HG02798 (cell line): ENCODE results near the gene GAS2L1.
"Not testable (repeated sequence)": the region's sequence is repeated elsewhere in the genome, so short reads cannot be mapped to it uniquely, and the experiment has no call there.

Source experiments
- ATAC-seq: cut with Tn5 transposase; IDR thresholded peaks from one replicate; pipeline ENCODE4 v1.9.1; 2021; ENCODE audit warnings: mild to moderate bottlenecking; ENCODE audit not compliant: unreplicated experiment, poor library complexity

Gene GAS2L1

GRCh38 chr22:29339381-29340235, 33.2 kb downstream of the GAS2L1 start:
- no peak for ATAC-seq

- ATAC-seq, result no peak
Measured at GRCh38 chr22:29340566-29340965, 34.1 kb downstream of the GAS2L1 start.

- no peak for ATAC-seq
Measured at GRCh38 chr22:29341056-29341848, 34.8 kb downstream of the GAS2L1 start.

GRCh38 chr22:29341849-29342127, 35.3 kb downstream of the GAS2L1 start:
- no peak for ATAC-seq

GRCh38 chr22:29342177-29342576, 35.7 kb downstream of the GAS2L1 start:
- ATAC-seq, result no peak

GRCh38 chr22:29342577-29343312, 36.3 kb downstream of the GAS2L1 start:
- no peak for ATAC-seq

GRCh38 chr22:29343313-29343805, 36.9 kb downstream of the GAS2L1 start:
- no peak for ATAC-seq

- no peak for ATAC-seq
Measured at GRCh38 chr22:29344137-29344536, 37.7 kb downstream of the GAS2L1 start.

- not testable (repeated sequence) for ATAC-seq
Measured at GRCh38 chr22:29344889-29345288, 38.4 kb downstream of the GAS2L1 start.

GRCh38 chr22:29345932-29346331, 39.5 kb downstream of the GAS2L1 start:
- ATAC-seq, result no peak

- ATAC-seq, result no peak
Measured at GRCh38 chr22:29346659-29347058, 40.2 kb downstream of the GAS2L1 start.

- no peak for ATAC-seq
Measured at GRCh38 chr22:29348041-29348440, 41.6 kb downstream of the GAS2L1 start.

GRCh38 chr22:29348956-29349355, 42.5 kb downstream of the GAS2L1 start:
- ATAC-seq, result no peak

- ATAC-seq, result no peak
Measured at GRCh38 chr22:29351042-29351441, 44.6 kb downstream of the GAS2L1 start.

GRCh38 chr22:29351891-29352290, 45.4 kb downstream of the GAS2L1 start:
- no peak for ATAC-seq

GRCh38 chr22:29352778-29353177, 46.3 kb downstream of the GAS2L1 start:
- no peak for ATAC-seq

GRCh38 chr22:29353286-29353685, 46.8 kb downstream of the GAS2L1 start:
- no peak for ATAC-seq

GRCh38 chr22:29353860-29354259, 47.4 kb downstream of the GAS2L1 start:
- no peak for ATAC-seq

- ATAC-seq, result not testable (repeated sequence)
Measured at GRCh38 chr22:29357193-29357890, 50.9 kb downstream of the GAS2L1 start.

- no peak for ATAC-seq
Measured at GRCh38 chr22:29359469-29359868, 53.0 kb downstream of the GAS2L1 start.
